GM19239 (cell line): Measurements from ENCODE around the gene SS18L1.

Experiments used
- DNase-seq: peaks from one replicate; pipeline ENCODE4 v3.0.0; 2011; ENCODE audit warnings: low spot score; ENCODE audit not compliant: insufficient read length
- FAIRE-seq: peaks from 2 replicates; lab custom pipeline; 2011; peaks lifted over from hg19 to GRCh38; lab: Jason Lieb, UNC

Gene SS18L1

DNA sequence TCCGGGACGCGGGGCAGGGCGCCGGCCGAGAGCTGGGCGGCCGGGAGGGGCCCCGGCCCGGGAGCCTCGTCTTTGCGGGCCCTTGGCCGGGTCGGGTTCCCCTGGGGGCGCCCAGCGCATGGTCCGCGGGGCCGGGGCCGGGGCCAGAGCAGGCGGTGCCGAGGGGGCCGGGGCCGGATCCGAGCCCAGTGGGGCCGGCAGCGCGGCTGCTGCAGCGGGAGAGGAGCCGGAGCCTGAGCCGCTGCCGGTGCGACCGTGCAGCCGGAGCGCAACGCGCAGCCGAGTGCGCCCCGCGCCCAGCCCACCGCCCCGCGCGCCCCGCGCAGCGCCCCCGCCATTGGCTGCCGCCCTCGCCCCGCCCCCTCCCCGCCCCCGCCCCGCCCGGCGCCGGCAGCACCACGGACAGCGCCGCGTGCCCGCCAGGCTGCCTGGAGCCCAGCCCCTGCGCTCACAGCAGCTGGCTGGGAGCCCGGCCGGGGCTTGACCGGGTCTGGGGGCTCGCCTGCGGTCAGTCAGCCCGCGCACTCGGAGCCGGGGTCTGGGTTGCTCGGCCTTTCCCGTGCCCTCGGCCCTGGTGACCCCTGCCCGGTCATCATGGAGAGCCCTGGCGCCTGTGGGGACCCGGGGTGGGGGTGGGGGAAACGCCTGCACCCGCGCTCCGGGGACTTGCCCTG lies 76.6 kb downstream of the SS18L1 start, which contains the start of gene HRH3:
TSS of gene HRH3 (minus strand) at position 287 of the 674 bp plus-strand sequence. CDS start 308 bp downstream, outside the sequence.
- DNase-seq (peak; percentile 86), FAIRE-seq (no peak)

DNA sequence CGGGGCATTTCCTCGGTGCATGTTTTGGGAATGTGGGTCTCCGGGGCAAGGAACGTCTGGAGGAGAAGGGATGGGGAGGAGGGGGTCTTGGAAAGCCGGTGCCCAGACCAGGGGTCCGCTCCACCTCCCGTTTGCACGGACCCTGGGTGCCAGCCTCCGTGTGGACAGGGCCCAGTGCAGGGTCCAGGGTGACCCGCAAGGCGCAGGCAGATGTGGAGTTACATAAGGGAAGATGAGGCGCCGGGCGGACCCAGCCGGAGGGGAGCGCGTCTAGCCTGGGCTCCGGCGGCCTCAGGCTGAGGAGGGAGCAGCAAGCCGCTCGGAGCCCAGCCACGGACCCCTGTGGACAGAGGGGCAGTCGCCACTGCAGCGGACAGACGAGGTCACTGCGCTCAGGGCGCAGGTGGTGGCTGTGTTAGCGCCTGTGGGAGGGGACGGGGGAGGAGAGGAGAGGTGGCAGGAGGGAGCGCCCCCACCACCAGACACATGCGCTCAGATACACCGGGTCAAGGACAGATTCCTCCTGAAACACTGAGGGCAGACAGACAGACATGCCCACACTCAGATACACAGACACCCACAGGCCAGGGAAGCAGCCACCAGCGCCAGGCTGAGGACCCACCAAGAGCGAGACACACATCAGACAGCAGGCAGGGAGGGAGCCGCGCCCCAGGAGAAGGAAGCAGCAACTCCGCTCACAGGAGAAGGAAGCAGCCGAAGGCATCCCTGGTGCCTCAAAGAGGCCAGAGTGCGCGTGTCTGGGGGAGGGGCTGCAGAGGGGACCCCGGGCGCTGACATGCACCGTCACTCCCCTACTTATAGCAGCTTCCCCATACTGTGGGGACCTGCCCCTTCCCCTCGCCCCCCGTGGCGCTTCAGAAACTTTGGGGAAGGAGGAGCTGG lies 77.3 kb downstream of the SS18L1 start:
- FAIRE-seq (no peak), DNase-seq (no peak)

DNA sequence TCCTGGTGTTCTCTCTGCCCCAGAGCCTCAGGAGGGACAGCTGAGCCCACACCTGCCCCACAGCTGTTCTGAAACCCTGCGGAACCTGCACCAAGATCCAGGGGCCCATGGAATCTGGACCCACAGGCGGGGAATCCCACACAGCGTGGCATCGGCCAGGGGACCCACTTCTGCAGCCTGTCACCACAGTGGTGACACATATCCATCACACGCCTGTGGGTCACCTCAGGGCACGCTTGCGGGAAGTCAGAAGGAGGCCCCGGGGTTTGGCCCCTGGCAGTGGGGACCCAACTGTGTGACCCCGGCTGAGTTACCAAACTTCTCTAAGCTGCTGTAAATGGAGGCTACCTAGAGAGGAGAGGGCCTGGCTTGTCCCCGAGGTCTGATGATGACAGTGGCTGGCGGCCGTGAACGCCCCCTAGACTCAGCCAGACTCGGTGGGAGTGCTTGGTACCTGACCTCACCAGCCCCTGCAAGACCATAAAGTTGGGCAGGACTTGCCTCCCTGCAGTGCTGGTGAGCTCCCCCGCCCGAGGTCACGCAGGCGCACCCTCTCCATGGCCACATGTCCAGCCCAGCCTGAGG lies 78.8 kb downstream of the SS18L1 start:
- FAIRE-seq: no peak

DNA sequence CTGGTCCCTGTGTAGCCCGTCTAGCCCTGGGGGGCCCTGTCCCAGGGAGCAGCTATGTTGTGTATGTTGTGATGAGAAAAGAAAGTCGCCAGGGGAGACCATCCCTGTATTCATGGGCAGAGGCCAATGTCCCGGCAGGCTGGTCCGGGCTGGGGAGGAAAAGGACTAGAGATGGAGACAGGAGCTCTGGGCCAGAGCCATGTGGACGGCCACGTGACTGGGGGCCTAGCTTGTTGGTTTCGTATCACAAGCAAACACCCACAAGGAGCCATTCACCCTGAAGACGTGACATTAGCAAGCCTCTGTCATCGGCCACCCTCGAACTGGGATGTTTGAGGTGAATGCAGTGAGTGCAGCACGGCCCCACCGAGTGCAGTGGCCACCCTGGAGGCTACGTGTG lies 79.4 kb downstream of the SS18L1 start:
- no peak for FAIRE-seq

More for the DNA sequence above, 78.8 kb downstream of the SS18L1 start:
- no peak for DNase-seq

DNA sequence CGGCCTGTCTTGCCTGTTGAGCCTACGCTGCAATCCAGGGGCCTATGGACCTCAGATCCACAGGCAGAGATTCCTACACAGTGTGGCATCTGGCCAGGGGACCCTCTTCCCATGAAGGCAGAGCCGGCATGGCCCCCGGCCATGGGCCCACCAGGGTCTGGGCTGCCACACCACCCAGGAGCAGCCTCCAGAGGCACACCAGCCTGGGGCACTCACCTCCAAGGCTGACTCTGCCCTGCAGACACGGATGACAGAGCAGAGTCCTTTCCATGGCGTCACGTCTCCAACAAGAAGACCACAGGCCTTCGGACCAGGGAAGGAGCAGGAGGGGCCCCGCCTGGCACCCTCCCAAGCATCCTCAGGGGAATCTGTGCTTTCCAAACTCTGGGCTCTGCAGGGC lies 80.0 kb downstream of the SS18L1 start:
- FAIRE-seq (no peak), DNase-seq (no peak)

More for the DNA sequence above, 79.4 kb downstream of the SS18L1 start:
- DNase-seq: no peak

DNA sequence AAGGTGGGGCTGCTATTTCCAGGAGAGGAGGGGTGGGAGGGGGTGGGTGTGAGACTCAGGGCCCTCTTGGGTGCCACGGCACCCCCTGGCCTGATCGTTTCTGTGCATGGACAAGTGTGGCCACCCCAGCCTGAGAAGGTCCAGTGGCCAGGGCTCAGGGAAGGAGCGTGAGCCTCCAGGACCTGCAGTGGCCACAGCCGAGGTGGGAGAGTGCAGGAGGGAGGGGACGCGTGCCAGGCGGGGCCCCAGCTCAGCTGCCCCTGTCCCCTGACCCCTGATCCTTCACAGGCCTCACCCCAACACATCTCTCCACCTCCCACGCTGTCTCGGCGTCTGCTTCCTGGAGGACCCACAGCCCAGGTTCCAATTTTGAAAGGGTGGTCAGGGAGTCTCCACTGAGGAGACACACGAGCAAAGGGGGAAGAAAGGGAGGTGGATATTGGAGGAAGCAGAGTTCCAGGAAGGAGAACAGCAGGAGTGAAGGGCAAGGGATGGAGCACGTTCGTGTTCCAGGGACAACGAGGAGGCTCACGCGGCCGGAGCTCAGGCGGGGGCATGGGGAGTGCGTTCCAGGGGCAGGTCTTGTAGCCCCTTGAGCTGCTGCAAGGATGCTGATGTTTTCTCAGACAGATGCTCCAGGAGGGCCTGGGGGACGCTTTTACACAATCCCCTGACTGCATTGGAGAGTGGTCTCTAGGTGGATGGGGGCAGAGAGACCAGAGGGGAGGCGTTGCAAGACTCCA lies 80.7 kb downstream of the SS18L1 start:
- no peak for FAIRE-seq
- no peak for DNase-seq

DNA sequence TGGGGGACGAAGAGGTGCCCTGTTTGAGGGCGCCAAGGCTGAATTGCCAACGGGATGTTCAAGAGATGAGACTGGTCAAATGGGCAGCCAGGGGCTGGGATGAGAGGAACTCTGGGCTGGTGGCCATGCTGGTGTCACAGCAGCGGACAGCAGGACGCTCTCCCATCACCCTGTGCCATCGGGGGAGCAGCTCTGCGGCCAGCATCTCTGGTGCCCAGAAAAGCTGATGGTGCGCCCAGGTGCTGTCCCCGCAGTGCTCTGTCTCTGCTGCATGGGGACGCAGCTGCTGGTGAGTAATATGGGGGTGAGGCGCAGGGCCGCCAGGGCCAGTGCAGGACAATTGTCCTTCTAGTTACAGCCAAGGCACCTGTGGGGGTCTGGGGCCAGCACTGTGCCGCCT lies 81.5 kb downstream of the SS18L1 start:
- FAIRE-seq (no peak), DNase-seq (no peak)

DNA sequence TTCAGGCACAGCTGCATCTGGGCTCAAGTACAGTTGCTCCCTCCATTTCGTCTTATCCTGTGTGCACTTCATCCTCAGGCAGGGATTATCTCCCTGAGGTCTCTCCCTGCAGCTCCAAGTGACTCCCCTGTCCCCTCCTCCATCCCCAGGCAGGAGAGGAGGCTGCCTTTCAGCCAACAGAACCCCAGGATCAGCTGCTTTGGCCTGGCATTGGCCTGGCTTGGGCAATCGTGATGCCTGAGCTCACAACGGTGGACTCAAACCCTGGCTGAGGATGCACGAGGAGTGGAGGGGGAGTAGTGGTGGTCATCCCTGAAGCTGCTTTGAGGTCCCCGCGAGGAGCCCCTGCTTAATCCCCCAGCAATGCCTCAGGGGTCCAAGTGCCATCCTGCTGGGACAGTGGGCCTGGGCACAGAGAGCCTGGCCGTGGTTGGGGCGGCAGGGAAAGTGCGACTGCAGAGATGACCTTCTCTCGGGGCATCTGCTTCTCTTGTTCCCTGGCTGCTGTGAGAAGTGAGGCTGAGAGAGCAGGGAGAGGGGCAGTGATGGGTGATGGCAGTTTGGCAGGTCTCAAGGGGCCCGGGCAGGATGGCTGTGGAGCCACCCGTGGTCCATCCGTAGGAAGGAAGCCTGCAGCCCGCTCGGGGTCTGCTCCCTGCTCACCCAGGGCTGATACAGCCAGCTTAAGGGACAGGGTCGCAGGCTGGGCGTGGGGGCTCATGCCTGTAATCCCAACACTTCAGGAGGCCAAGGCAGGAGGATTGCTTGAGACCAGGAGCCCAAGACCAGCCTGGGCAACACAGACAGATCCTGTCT lies 82.5 kb downstream of the SS18L1 start:
- DNase-seq: no peak
- FAIRE-seq: no peak

DNA sequence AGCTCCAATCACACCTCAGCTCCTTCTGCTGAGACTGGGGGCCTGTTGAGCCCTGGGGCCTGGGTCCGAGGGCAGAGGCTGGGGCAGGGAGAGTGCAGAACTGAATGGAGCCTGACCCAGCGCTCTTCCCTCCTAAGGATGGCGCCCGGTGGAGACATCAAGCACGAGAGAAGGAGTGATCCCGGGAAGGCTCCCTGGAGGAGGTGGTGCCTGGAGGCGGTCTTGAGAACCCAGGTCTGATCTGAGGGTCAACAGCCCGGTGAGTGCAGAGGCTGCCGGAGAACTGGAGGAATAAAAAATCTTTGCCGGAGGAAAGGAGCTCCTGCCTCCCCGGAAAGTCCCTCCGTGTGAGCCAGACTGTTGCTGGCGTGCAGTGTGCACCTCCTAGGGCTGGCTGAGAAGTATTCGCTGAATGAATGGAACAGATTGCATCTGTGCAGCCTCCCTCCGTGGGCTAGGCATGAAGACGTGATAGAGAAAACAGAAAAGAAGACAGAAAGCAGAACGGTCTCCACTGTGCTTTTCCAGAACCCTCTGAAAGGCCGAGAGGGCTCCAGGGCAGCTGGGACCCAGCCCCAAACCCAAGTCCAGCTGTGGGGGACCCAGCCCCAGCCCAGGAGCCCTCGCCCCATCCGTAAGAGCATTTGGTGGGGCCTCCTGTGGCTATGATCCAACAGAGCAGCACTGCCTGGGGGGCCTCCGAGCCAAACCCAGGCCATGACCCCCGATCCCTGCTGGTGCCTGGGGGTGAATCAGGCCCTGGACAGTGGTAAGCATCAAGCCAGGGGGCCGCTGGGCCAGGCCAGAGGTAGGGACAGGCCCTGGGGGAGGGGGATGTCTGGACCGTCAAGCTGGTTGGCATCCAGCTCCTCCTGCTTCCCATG lies 83.4 kb downstream of the SS18L1 start:
- DNase-seq (no peak), FAIRE-seq (no peak)

DNA sequence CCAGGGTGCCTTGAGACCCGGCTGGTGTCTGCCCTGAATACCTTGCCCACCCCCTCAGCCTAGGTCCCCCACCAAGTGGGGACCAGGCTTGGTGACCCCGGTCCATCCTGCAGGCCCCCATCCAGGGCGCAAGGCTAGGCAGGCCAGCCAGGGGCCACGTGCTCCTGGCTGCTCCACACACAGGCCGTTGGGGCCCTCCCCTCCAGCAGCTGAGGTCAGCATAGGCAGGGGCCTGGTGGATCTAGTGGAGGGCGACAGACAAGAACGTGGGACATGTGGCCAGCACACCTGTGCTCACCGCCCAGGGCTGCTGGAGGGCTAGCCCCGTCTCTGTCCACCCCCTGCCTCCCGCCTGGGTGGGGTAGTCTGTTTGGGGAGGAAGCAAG lies 84.0 kb downstream of the SS18L1 start:
- DNase-seq (no peak), FAIRE-seq (no peak)

DNA sequence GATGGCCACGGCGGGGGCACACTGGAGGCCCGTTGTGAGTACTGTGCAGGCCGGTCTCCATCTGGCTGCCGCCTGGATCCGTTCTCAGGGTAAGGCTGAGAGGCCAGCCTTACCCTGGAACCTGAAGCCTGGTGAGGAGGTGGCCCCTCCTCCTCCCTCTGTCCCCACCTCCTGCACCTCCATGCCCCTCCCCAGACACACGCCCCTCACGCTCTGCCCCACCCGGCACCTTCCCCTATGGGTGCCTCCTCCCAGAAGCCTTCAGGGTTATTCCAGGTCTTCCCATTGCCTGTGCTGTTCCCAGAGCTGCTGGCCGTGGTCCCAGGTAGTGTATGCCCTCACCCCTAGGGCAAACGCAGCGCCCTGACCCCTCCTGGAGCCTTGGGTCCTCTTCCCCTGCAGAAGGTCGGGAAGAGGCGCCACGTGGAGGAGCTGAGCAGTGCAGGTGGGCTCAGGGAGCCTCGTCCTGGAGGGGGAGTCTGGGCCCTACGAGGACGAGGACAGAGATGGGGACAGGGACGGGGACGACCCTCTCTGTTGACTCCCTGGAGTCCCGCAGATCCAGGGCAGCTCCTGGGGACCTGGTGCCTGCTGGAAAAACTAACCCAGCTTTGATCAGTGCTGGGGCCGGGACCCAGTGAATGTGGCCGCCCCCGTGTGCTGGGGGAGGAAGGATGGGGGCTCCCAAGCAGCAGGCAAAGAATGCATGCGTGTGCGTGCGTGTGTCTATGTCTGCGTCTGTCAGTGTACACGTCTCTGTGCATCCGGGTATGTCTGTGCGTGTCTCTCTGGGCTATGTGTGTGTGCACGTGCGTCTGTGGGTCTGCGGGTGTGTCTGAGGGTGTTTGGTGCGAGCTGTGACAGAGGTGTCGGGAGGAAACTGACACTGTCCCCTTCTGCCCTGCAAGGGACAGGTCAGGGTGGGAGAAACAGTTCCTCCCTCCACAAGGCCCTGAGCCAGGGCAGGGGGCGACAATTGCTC lies 84.7 kb downstream of the SS18L1 start:
- FAIRE-seq (no peak), DNase-seq (no peak)

DNA sequence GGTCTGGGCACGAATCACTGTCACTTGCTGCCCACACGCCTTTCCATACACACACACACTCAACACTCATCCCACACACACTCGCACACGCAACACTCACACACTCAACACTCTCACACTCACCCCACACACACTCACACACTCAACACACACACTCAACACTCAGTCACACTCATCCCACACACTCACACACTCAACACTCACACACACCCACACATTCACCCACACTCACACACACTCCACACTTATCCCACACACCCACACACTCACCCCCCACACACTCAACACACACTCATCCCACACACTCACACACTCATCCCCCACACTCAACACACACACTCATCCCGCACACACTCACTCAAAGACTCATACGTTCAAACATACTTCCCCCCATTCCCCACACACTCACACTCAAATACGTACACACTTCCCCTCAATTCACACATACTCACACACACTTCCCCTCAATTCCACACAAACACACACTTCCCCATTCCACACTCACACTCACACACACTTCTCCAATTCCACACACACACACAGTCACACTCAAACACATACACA lies 85.5 kb downstream of the SS18L1 start:
- FAIRE-seq: no peak
- DNase-seq: no peak

DNA sequence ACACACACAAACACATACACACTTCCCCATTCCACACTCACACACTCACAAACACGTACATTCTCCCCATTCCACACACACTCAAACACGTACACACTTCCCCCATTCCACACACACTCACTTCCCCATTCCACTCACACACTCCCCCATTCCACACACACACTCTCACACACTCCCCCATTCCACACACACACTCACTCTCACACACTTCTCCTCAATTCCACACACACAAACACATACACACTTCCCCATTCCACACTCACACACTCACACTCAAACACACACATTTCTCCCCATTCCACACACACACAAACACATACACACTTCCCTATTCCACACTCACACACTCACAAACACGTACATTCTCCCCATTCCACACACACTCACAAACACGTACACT lies 86.1 kb downstream of the SS18L1 start:
- no peak for DNase-seq
- FAIRE-seq: no peak

DNA sequence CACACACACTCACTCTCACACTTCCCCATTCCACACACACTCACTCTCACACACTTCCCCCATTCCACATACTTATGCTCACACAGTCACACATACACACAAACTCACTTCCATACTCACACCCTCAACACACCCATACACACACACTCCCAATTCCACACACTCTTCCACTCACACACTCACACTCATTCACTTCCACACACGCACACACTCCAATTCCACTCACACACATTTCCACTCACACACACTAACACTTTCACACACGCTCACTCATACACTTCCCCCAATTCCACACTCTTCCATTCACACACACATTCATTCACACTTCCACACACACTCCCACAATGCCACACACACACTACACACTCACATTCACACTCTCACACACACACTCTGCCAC lies 86.7 kb downstream of the SS18L1 start:
- FAIRE-seq (no peak), DNase-seq (no peak)

DNA sequence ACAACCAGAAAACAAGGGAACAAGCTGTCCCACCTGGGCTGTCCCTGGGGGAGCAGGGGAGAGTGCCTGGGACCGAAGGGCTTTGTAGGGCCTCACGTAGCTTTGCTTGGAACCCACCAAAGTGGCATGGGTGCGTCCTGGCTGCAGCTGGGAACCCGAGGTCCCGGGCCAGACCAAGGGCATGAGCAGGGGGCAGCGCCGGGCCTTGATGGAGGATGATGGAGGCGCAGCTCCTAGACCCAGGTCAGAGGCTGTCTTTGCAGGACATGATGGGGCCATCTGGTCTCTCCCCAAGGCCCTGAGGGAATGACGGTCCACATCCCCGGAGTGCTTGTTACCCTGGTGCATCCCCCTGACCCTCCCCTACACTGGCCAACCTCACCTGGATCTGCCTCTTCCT lies 87.1 kb downstream of the SS18L1 start:
- no peak for FAIRE-seq
- no peak for DNase-seq

DNA sequence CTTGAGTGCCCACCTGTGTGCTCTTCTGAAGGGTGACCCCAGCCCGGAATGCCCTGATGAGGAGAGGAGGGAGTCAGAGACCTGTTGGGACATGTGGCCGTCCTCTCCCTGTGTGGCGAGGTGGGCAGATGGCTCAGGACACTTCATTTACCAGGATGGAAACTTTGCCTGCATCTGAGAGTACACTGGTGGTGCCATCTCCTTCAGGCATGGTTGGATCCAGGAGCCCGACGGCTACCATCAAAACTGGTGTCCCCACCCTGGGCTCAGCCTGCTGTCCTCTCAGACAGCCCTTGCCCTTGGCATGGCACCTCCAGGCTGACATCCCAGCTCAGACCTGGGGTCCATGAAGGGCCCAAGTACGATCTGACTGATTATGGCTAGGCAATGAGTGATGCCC lies 87.7 kb downstream of the SS18L1 start:
- FAIRE-seq: no peak
- DNase-seq: no peak
